Fibroblast of the conjunctiva (primary cell): Measurements from ENCODE around the gene XIRP2.

Experiments
- DNase-seq: peaks from one replicate; pipeline ENCODE4 v3.0.0-alpha.2; 2010; ENCODE audit warnings: low read depth

The XIRP2 gene

DNA sequence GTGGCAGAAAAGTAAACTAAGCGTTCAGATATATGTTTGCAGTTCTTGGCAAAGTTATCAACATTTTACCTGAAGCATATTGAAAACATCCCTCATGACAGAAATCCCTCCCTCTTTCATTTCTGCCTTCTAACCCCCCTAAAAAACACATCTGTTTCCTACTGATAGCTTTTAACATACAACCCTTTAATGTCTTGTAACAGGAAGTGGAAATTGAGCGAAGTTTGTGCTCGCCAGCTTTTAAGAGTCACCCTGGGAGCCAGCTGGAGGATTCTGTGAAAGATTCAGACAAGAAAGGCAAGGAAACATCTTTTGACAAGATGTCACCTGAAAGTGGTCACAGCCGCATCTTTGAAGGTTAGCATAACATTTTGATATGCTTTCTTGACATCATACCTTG is 247.4 kb downstream of the XIRP2 start:
- DNase-seq = no peak

DNA sequence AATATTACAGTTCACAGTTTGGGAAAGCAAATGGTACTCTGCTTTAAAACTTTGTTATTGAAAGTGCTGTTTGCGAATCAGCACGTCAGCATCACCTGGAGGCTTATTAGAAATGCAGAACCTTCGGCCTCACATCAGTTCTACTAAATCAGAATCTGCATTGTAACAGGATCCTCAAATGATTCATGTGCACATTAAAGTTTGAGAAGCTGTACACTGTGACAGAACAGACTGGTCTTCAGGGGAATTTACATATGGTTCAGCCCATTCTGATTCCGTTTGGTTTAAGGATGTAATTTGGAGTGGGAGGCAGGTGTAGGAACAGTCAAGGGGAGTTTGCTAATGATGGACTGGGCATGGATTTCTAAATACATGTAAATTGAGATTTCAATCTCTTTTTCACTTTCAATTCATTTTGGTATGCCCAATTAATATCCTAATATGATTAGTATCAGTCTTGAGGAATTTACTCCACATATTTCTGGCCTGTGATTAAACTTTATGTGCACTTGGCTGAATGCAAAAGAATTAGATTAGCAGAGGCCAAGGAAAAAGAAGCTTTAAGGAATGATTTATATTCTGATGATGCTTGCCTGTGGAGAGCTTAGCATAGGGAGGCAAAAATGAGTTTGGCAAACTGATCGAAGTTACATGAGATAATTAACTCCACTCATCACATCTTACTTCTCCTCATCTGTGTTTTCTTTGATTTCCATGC is 248.8 kb downstream of the XIRP2 start:
- no peak for DNase-seq

- DNase-seq = no peak
Observed at GRCh38 chr2:167140330-167140729, 252.1 kb downstream of the XIRP2 start.

GRCh38 chr2:167140767-167141166 is 252.5 kb downstream of the XIRP2 start:
- DNase-seq = peak; percentile 86

GRCh38 chr2:167142554-167142953 is 254.3 kb downstream of the XIRP2 start:
- DNase-seq = no peak

DNA sequence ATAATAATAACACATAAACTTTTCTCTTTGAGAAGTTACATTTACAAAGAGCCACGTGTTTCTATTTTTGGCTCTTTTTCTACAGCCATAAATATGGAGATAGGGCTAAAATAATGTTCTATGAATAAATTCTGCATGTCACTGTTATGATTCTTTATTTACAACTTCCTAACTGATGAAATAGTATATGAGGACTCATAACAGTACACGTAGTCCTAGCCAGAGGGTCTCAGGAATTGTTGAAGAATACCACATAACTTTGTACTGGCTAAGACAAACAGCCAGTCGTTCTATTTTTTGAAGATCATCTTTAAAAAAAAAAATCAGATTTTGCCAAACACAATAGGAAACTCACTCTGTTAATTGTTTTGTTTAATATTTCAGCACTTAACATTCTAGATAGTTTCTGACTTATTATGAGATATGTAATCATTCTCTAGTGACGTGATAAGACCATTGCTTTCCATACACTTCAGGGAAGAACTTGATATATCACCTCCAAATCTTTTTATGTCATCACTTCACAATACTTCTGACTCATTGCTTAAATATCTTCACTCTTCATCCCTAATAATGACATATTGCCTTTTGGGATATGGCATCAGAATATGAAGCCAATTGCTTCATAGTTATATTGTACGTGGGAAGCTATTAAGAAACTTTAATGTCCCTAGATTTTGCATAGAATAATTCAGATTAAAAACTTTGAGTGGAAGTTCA is 256.1 kb downstream of the XIRP2 start:
- no peak for DNase-seq

DNA sequence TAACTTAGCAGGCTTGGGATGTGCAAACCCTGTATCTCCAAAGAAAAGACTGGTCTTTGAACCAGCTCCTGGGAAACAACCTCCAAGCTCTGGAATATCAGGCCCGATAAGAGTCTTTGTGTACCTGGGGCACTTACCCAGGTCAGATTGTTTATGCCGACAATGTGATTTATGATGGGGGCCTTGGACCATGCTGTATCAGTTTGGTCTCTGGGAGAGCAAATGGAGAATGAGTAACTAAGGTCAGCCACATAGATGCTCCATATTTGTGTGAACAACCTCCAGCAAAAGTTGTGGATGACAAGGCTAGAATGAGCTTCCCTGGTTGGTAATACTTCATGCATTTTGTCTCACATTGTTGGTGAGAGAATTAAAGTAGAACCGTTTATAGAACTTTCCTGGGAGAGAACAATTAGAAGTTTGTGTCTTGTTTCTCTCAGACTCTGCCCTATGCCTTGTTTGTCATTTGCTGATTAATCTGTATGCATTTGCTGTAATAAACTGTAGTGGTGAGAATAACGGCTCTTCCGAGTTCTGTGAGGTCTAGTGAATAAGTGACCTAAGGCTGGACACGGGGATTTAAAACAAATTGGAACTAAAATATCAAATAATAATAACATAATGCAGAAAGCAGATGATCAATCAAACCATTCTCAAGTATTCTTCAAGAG is 259.1 kb downstream of the XIRP2 start:
- no peak for DNase-seq

DNA sequence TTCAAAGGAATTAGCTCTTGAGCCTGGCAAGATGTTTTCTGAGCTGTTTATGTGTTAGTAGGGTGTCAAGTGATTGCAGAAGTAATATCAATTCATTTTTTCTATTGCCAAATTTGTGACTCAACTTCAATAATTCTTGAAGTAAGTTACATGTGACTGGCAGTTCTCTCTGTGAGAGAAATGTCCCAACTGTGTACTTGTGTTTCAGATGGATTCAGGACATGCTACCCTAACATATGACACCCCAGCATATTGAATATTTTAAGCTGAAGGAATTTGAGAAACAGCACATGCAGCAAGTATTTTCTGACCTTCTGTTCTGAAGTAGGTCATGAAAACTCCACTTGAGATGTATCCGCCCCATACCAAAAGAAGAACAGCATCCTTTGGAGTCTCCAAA is 263.6 kb downstream of the XIRP2 start:
- no peak for DNase-seq

- DNase-seq = no peak
Observed at GRCh38 chr2:167157523-167157922, 269.2 kb downstream of the XIRP2 start.

- DNase-seq = no peak
Observed at GRCh38 chr2:167177196-167177595, 288.9 kb downstream of the XIRP2 start.

DNA sequence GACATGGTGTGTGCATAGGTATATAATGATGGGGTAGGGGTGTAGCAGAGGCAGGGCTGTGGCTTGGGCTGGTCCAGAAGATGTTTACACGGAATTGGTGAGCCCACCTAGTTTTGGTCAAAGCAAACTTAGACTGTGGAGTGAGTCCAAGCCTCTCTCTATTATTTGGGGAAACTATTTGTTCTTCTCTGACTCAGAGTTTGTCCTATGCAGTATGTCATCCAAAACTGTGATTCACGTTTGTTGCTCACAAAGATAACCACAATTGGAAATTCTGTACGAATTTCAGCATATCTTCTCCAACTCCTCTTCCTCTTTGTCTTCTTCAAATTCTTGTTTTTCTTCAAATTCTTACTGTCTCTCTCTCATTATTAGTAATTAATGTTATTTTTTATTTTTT is 292.9 kb downstream of the XIRP2 start:
- no peak for DNase-seq

DNA sequence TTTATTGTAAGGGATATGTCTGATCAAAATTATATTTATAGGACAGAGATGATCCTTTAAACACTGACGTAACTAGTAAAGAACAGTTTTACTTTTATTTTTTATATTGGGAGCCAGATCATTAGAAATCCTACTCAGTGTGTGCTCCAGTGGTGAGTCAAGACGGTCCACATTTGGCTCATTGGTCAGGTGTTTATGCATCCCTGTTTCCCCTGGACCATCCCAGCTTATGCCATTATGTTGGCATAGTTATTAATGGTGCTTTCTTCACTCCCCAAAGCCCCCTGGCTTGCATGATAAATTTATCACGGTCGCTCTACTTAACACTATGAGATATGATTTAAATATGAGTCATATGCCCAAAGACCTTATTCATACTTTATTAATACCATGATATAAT is 293.4 kb downstream of the XIRP2 start:
- no peak for DNase-seq

GRCh38 chr2:167182403-167182802 is 294.1 kb downstream of the XIRP2 start:
- DNase-seq = no peak

GRCh38 chr2:167183931-167184330 is 295.7 kb downstream of the XIRP2 start:
- DNase-seq = no peak

GRCh38 chr2:167186465-167186864 is 298.2 kb downstream of the XIRP2 start:
- DNase-seq = no peak

DNA sequence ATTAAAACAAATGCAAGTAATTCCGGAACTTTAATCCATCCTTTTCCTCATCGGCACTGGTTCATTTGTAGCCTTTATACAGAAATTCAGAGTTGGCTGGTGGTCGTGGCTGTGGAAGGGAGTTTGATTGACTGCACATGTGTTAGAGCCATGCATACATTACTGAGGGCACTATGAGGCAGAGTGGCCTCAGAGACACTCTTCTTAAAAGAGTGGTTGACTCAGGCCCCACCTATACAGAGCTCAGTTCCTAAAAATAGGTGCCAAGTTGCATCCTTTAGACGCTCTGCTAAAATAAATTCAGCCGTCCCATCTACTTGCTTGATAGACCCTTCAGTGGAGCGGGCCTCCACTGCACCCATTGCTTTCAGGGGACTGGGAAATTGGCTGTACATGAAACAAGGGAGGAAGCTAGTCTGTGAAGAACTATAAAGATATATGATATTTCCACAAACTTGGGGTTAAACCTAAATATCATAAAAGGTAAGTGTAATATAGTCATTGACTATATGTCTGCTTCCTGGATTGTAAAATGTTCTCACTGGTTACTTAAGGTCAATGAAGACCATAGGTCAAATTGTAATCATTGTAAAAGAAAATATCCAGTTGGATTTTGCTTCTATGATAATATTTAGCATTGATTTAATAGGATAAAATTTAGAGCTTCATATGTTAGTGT is 298.9 kb downstream of the XIRP2 start:
- DNase-seq = no peak

- no peak for DNase-seq
Observed at GRCh38 chr2:167187978-167188967, 300.0 kb downstream of the XIRP2 start.

GRCh38 chr2:167190053-167190452 is 301.8 kb downstream of the XIRP2 start:
- DNase-seq = peak; percentile 87

GRCh38 chr2:167191588-167191987 is 303.3 kb downstream of the XIRP2 start:
- DNase-seq = peak; percentile 30

DNA sequence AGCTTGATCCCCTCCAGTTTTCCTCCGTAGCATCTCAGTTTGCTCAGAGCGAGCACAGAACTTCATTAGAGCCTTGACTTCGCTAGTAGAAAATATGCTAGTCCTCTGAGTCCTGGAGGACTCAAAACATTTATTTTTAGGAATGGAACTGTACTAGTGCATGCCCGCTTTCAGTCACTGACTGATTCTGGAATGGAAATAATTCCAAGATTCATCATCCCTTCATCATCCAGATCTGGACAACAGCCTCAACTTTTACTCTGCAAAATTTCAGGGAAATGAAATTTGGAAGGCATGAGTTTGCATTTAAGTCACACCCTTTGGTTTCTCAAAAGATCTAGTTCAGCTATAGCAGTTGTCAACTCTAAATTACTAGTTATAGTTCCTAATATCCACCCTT is 304.6 kb downstream of the XIRP2 start:
- peak; percentile 70 for DNase-seq
